HepG2 (cell line): Measurements from ENCODE around the gene COL9A3. TPM values are rescaled to one million over a fixed set of nuclear protein-coding genes. Genes with fewer than 3 reads are reported as not detected.
A peak's percentile ranks its signal among the peaks of the same experiment; 100 is the strongest.

ENCODE experiments used
- DDIT3 ChIP-seq: sonication (generic); formaldehyde crosslinking; IDR thresholded peaks from 2 replicates; pipeline ENCODE4 v1.4.0; 2020; ENCODE audit warnings: mild to moderate bottlenecking, missing genetic modification reagents
- GMEB2 ChIP-seq: IDR thresholded peaks from 2 replicates; pipeline ENCODE4 v1.6.1; 2016; ENCODE audit warnings: missing biosample characterization, missing genetic modification reagents, low read depth
- JUND ChIP-seq: sonication (generic); formaldehyde crosslinking; IDR thresholded peaks from 2 replicates; pipeline ENCODE4 v1.8.0; 2022; ENCODE audit warnings: mild to moderate bottlenecking, missing genetic modification reagents
- KDM5A ChIP-seq: fragments of 200-600 bp; sonication (generic); IDR thresholded peaks from 2 replicates; pipeline ENCODE4 v1.7.0; 2018; ENCODE audit warnings: antibody characterized with exemption, mild to moderate bottlenecking, low read length, borderline replicate concordance
- MEF2D ChIP-seq: sonication (generic); formaldehyde crosslinking; IDR thresholded peaks from 2 replicates; pipeline ENCODE4 v1.5.1; 2020; ENCODE audit warnings: mild to moderate bottlenecking, missing genetic modification reagents
- NBN ChIP-seq: fragments of 450-650 bp; conservative IDR thresholded peaks from 2 replicates; pipeline ENCODE4 v1.6.1; 2017
- POLR2G ChIP-seq: fragments of 200-400 bp; formaldehyde crosslinking; IDR thresholded peaks from 2 replicates; pipeline ENCODE4 v1.6.1; 2018; ENCODE audit warnings: mild to moderate bottlenecking, low read depth, low read length, moderate library complexity
- SAFB2 ChIP-seq: sonication (generic); formaldehyde crosslinking; IDR thresholded peaks from 2 replicates; pipeline ENCODE4 v1.5.1; 2020; ENCODE audit warnings: missing genetic modification reagents, low read depth, mild to moderate bottlenecking, borderline replicate concordance
- SCMH1 ChIP-seq: sonication (generic); formaldehyde crosslinking; IDR thresholded peaks from 2 replicates; pipeline ENCODE4 v1.9.0; 2021; ENCODE audit warnings: missing genetic modification reagents, mild to moderate bottlenecking, borderline replicate concordance
- XRCC5 ChIP-seq: fragments of 200-400 bp; formaldehyde crosslinking; optimal IDR thresholded peaks from 2 replicates; pipeline ENCODE3; 2017; ENCODE audit warnings: mild to moderate bottlenecking, low read length
- ZHX2 ChIP-seq, 2 experiments: sonication (generic) in 1 of 2; formaldehyde crosslinking in 1 of 2; IDR thresholded peaks; 2 replicates each; pipeline versions ENCODE4 v1.6.1 to v1.9.0; 2014 to 2022; ENCODE audit warnings: antibody characterized with exemption in 1 of 2, borderline replicate concordance in 1 of 2, inconsistent platforms in 1 of 2, low read depth in 1 of 2, missing genetic modification reagents in 1 of 2
- ZNF20 ChIP-seq: sonication (generic); formaldehyde crosslinking; IDR thresholded peaks from 2 replicates; pipeline ENCODE4 v1.4.0; 2020; ENCODE audit warnings: mild to moderate bottlenecking, moderate library complexity, missing genetic modification reagents
- ZNF205 ChIP-seq: IDR thresholded peaks from 2 replicates; pipeline ENCODE4 v1.6.1; 2018; ENCODE audit warnings: missing biosample characterization, missing genetic modification reagents
- ZNF296 ChIP-seq: sonication (generic); formaldehyde crosslinking; conservative IDR thresholded peaks from 2 replicates; pipeline ENCODE4 v1.5.0; 2020; ENCODE audit warnings: mild to moderate bottlenecking, missing genetic modification reagents
- ZNF740 ChIP-seq: sonication (generic); formaldehyde crosslinking; IDR thresholded peaks from 2 replicates; pipeline ENCODE4 v1.4.0; 2020; ENCODE audit warnings: missing genetic modification reagents
- polyA plus RNA-seq, 8 experiments: library from polyadenylated mRNA; depleted of rRNA in 3 of 8; stranded (reverse) in 7 of 8; unstranded in 1 of 8; fragments of >200 nt; fragmentation: Illumina TruSeq in 4 of 8; extraction: Trizol in 4 of 8; gene quantifications; 2 replicates each; pipeline versions ENCODE4 v1.2.1 to v1.2.3, GENCODE V29; 2011 to 2016; ENCODE audit warnings: low read depth in 4 of 8, missing spikeins in 1 of 8, mixed read lengths in 1 of 8; ENCODE audit not compliant: insufficient read depth in 1 of 8
- total RNA-seq, 5 experiments: library from RNA; depleted of rRNA; stranded (reverse); fragments of >200 nt; fragmentation: Illumina TruSeq; extraction: Trizol; gene quantifications; 2 replicates each; pipeline ENCODE4 v1.2.3, GENCODE V29; 2016; ENCODE audit warnings: low read depth in 1 of 5
- TF ChIP-seq, protein P1 (sequence below): sonication (generic); formaldehyde crosslinking; IDR thresholded peaks from 2 replicates; pipeline ENCODE4 v1.5.1; 2020; ENCODE audit warnings: mild to moderate bottlenecking, missing genetic modification reagents

The COL9A3 gene
- total and polyA plus RNA-seq, 2 of the 13 experiments (the other 11 are each of a cell fraction or from before 2014, with no cell fraction given), result 155 to 204 TPM

DNA sequence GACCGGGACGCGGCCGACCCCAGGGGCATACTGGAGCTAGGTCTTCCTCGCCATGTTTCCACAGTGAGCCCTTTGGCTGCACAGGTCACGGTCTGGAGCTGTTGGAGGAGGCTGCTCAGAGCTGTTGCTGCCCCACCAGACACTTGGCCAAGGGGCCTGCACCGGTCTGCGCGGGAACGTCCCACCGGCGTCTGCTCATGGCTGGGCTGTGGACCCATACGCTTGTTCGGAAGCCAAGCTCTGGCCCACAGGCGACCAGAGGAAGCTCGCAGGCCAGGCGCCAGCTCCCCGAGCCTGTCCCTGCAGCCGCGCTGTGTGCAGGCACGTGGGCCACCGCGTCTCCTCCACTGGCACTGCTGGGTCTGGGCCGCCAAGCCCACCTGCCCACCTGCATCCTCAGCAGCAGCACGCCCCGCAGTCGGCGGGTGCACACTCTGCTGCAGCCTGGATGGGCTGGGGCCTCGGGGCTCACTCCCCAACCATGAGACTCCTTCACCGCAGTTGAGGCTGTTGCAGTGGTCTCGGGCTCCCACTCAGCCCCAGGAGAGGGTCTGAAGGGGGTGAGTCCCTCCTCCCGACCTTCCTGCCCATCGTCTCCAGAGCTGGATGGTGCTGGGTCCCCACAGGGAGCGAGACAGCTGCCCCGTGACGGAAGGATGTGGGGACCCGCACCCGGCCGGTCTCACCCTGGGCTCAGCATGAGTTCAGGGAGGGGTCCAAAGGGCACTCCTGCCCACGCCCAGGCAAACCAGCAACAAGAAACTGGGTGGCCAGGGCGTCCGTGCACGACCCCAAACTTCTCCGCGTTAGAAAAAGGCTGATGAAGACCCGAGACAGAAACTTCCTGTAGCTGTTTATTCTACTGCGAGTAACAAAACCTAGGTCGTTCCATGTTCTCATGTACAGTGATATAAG, 60.3 kb downstream of the COL9A3 start (continued):
- TF ChIP-seq, protein P1, sequence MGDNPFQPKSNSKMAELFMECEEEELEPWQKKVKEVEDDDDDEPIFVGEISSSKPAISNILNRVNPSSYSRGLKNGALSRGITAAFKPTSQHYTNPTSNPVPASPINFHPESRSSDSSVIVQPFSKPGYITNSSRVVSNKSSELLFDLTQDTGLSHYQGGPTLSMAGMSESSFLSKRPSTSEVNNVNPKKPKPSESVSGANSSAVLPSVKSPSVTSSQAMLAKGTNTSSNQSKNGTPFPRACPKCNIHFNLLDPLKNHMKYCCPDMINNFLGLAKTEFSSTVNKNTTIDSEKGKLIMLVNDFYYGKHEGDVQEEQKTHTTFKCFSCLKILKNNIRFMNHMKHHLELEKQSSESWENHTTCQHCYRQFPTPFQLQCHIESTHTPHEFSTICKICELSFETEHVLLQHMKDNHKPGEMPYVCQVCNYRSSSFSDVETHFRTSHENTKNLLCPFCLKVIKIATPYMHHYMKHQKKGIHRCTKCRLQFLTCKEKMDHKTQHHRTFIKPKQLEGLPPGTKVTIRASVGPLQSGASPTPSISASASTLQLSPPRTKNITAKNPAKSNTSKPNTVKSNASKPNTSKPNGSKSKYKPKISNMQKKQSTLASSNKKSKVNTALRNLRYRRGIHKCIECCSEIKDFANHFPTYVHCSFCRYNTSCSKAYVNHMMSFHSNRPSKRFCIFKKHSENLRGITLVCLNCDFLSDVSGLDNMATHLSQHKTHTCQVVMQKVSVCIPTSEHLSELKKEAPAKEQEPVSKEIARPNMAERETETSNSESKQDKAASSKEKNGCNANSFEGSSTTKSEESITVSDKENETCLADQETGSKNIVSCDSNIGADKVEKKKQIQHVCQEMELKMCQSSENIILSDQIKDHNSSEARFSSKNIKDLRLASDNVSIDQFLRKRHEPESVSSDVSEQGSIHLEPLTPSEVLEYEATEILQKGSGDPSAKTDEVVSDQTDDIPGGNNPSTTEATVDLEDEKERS, result peak; percentile 65
- TF ChIP-seq MEF2D (CRISPR knock-in tag) (peak; percentile 49; the same call in 1 of the 2 replicates), GMEB2 (CRISPR knock-in tag) (no peak), KDM5A (no peak), POLR2G (peak; percentile 50; the same call in 1 of the 2 replicates), JUND (CRISPR knock-in tag) (no peak), ZNF205 (CRISPR knock-in tag) (no peak), ZHX2 (IDR thresholded peaks at IDR 0.05; ENCODE audit: low read depth) (0 out of 2 replicates have a peak, but pooled peaks have one; percentile 46), ZHX2 (CRISPR knock-in tag; IDR thresholded peaks at IDR 0.05; ENCODE audit: borderline replicate concordance) (no peak), XRCC5 (peak; percentile 28), ZNF296 (0 out of 2 replicates have a peak, but pooled peaks have one; percentile 34), ZNF20 (CRISPR knock-in tag) (no peak), SCMH1 (CRISPR knock-in tag) (no peak), NBN (no peak), SAFB2 (no peak), ZNF740 (CRISPR knock-in tag) (no peak), DDIT3 (no peak)
